ENCODE measurements around the gene DPYSL5.

DNA sequence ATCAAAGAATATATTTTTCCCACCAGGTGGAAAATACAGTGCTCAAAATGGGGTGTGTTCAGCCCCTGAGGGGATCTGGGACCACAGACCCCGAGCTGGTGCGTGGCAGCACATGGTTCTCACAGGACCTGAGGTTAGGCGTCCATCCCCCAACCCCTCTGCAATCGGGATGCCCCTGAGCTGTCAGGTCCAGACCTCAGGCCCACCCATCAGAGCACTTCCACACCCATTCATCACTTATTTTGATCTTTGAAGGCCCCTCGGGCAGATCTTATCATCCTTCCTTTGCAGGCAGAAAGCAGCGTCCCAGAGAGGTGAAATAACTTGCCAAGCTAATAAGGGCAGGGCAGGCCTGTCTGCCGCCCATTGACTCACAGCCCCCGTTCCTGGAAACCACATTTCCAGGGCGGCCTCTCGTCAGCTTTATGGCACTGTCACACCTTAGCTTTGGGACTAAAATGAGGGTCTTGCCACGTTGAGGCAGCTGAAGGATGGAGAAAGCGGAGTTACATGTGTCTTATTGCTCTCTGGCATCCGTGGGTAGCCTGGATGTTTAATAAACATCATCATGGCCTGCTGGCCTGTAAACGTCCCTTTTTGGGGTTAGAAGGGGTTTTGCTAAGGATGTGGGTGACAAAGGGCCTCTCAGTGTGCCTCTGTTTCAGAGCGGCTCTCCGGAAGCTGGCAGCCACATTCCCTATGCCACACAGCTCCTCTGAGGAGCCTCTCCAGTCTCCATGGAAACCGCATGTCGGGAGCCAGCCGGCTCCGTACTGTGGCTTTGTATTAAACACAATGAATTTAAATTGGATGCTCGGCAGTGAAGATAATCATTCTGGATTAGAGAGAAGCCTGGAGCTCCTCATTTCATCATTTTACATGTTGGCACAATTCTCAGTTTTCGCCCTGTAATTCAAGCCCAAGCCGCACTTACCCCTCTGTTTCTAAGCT, 64.3 kb downstream of the DPYSL5 start:
- TF ChIP-seq GATA3 (IDR thresholded peaks at IDR 0.05; ENCODE audit: low read depth, low read length) (peak; percentile 82), GATA2 (IDR thresholded peaks at IDR 0.05; ENCODE audit: low read depth, low read length) (peak; percentile 99)
